Uterus (tissue), 2 donors: ENCODE measurements around the gene ADGRE3.

ENCODE experiments used
- POLR2A ChIP-seq, 2 donors: fragments of 450-650 bp; IDR thresholded peaks; one replicate each; pipeline ENCODE4 v1.6.1; 2016; ENCODE audit warnings: antibody characterized with exemption in 2 of 2, mild to moderate bottlenecking in 1 of 2, moderate library complexity in 1 of 2
- TF ChIP-seq, protein P1 (sequence below), 4 experiments: fragments of 200-600 bp in 2 of 4; fragments of 450-650 bp in 2 of 4; sonication (generic) in 2 of 4; IDR thresholded peaks; one replicate each; pipeline ENCODE4 v1.5.1; 2016 to 2019; ENCODE audit warnings: antibody characterized with exemption in 4 of 4, mild to moderate bottlenecking in 2 of 4, moderate library complexity in 1 of 4

DNA sequence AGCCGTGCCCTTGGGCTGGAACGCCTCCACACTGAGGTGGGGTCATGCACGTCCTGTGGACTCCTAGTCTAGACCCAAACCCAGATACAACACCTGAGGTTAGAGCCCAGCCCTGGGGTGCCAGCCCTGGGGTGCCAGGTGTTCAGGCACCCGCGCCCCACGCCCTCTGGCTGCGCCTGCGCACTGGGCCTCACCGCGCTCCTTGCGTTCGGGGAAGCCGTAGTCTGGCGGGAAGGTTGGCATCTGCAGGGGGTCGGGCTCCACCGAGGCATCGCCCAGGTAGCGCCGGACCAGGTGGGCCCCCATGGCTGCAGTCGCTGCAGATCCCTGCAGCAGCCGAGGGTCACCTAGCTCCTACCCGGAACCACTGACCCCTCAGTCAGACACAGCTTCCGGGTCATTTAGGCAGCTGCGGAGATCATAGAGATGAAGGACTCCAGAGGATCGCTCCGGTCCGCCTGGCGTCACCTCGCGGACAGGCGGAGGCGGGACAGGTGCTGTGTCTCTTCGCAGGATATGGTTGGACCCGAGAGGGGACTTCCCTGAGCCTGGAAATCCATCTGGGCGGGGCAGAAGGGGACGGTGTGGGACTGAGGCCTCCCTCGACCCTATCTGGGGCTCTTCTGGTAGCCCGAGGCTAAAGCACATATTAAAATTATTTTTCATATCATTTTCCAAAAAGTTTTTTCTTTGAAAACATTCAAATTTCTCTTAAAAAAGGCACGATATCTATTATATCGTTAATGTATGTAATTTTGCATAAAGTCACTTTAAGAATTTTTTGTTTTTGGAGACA lies 102.8 kb downstream of the ADGRE3 start, which contains the start of gene NDUFB7:
- TF ChIP-seq, protein P1, sequence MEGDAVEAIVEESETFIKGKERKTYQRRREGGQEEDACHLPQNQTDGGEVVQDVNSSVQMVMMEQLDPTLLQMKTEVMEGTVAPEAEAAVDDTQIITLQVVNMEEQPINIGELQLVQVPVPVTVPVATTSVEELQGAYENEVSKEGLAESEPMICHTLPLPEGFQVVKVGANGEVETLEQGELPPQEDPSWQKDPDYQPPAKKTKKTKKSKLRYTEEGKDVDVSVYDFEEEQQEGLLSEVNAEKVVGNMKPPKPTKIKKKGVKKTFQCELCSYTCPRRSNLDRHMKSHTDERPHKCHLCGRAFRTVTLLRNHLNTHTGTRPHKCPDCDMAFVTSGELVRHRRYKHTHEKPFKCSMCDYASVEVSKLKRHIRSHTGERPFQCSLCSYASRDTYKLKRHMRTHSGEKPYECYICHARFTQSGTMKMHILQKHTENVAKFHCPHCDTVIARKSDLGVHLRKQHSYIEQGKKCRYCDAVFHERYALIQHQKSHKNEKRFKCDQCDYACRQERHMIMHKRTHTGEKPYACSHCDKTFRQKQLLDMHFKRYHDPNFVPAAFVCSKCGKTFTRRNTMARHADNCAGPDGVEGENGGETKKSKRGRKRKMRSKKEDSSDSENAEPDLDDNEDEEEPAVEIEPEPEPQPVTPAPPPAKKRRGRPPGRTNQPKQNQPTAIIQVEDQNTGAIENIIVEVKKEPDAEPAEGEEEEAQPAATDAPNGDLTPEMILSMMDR (IDR thresholded peaks at IDR 0.05): peak; percentile 77 to 94 (median 86)
- TF ChIP-seq POLR2A (IDR thresholded peaks at IDR 0.05): peak in 1 of 2 donors; percentile 63
